HepG2 (cell line): ENCODE results near the gene ZDHHC11. TPM values are rescaled to one million over a fixed set of nuclear protein-coding genes. Genes with fewer than 3 reads are reported as not detected.

Experiments used
- ATAC-seq: fragments of 200-7000 bp; cut with Tn5 transposase; 3 replicates; pipeline ENCODE4 v1.9.1; 2020; ENCODE audit warnings: mild to moderate bottlenecking, moderate library complexity
- BruUV-seq: library from RNA; stranded (reverse); fragments of 400-500 nt; replicated peaks from 2 replicates; lab custom pipeline; 2021; lab: Mats Ljungman, UMichigan
- CTCF ChIA-PET: fragments of 300-600 bp; formaldehyde crosslinking; extraction: SDS; loops from one replicate; lab custom pipeline; 2021; ENCODE audit warnings: low total read pairs, inconsistent platforms, low intra/inter-chr PET ratio; lab: Yijun Ruan, JAX
- POLR2A ChIA-PET: fragments of 350-600 bp; sonication (Branson Sonifier 250); formaldehyde crosslinking; loops from one replicate; lab custom pipeline; 2020; ENCODE audit warnings: antibody characterized with exemption, inconsistent platforms; lab: Yijun Ruan, JAX
- DNase-seq: peaks from one replicate; pipeline ENCODE4 v3.0.0-alpha.2; 2015; ENCODE audit warnings: low spot score
- FAIRE-seq: peaks from 3 replicates; lab custom pipeline; 2011; peaks lifted over from hg19 to GRCh38; lab: Jason Lieb, UNC
- H2AFZ ChIP-seq: one replicate; pipeline ENCODE4 v1.6.1; 2011; ENCODE audit warnings: low read length, inconsistent platforms
- H3K27ac ChIP-seq: fragments of 300-600 bp; 3 replicates; pipeline ENCODE4 v1.8.0; 2011; ENCODE audit warnings: mixed run types, mild to moderate bottlenecking, mixed read lengths, low read length, inconsistent platforms; ENCODE audit not compliant: insufficient read depth; ENCODE audit errors: extremely low read length
- H3K27me3 ChIP-seq, 2 experiments: fragments of 200-600 bp in 1 of 2; 2 replicates in 1 of 2; 3 replicates in 1 of 2; pipeline versions ENCODE4 v1.6.0 to v1.8.0; 2011; ENCODE audit warnings: low read length in 2 of 2, mild to moderate bottlenecking in 2 of 2, moderate library complexity in 2 of 2, inconsistent platforms in 1 of 2; ENCODE audit not compliant: insufficient read depth in 2 of 2, control insufficient read depth in 1 of 2
- H3K36me3 ChIP-seq, 2 experiments: fragments of 200-600 bp in 1 of 2; replicated peaks in 1 of 2; 2 replicates in 1 of 2; 3 replicates in 1 of 2; pipeline versions ENCODE4 v1.5.1 to v1.8.0; 2011; ENCODE audit warnings: low read length in 2 of 2, inconsistent platforms in 1 of 2; ENCODE audit not compliant: insufficient read depth in 2 of 2, control insufficient read depth in 1 of 2
- H3K4me1 ChIP-seq: 2 replicates; pipeline ENCODE4 v1.5.1; 2012; ENCODE audit warnings: low read length, inconsistent platforms; ENCODE audit not compliant: insufficient read depth
- H3K4me2 ChIP-seq: 2 replicates; pipeline ENCODE4 v1.6.0; 2011; ENCODE audit warnings: low read depth, low read length, inconsistent platforms
- H3K4me3 ChIP-seq, 3 experiments: fragments of 200-600 bp in 1 of 3; sonication (generic), shearing (Covaris generic) in 1 of 3; replicated peaks in 1 of 3; 2 replicates each; pipeline ENCODE4 v1.5.1; 2011 to 2016; ENCODE audit warnings: low read length in 3 of 3, inconsistent platforms in 2 of 3, low read depth in 2 of 3, mild to moderate bottlenecking in 2 of 3, control low read depth in 1 of 3, mixed read lengths in 1 of 3; ENCODE audit not compliant: insufficient read depth in 1 of 3
- H3K79me2 ChIP-seq: one replicate; pipeline ENCODE4 v1.6.1; 2011; ENCODE audit warnings: low read length, inconsistent platforms; ENCODE audit not compliant: insufficient read depth
- H3K9ac ChIP-seq: 2 replicates; pipeline ENCODE4 v1.6.0; 2011; ENCODE audit warnings: mild to moderate bottlenecking, low read depth, low read length, inconsistent platforms; ENCODE audit not compliant: insufficient read depth
- H3K9me3 ChIP-seq: 2 replicates; pipeline ENCODE4 v1.5.1; 2012; ENCODE audit warnings: mild to moderate bottlenecking, low read length
- H4K20me1 ChIP-seq: 2 replicates; pipeline ENCODE4 v1.6.0; 2011; ENCODE audit warnings: inconsistent platforms, mild to moderate bottlenecking, low read length, moderate library complexity; ENCODE audit not compliant: insufficient read depth
- GABPB1 ChIP-seq: IDR thresholded peaks from 2 replicates; pipeline ENCODE4 v1.6.1; 2016; ENCODE audit warnings: mild to moderate bottlenecking, missing genetic modification reagents, moderate library complexity, missing compliant biosample characterization
- IRF2 ChIP-seq: IDR thresholded peaks from 2 replicates; pipeline ENCODE4 v1.6.1; 2018; ENCODE audit warnings: missing genetic modification reagents, missing compliant biosample characterization
- NRL ChIP-seq: sonication (generic); formaldehyde crosslinking; IDR thresholded peaks from 2 replicates; pipeline ENCODE4 v1.5.0; 2020; ENCODE audit warnings: missing genetic modification reagents, mild to moderate bottlenecking, moderate library complexity, borderline replicate concordance
- SMARCE1 ChIP-seq: fragments of 450-650 bp; IDR thresholded peaks from 2 replicates; pipeline ENCODE4 v1.6.1; 2017; ENCODE audit warnings: borderline replicate concordance
- ZBED4 ChIP-seq: sonication (generic); formaldehyde crosslinking; IDR thresholded peaks from 2 replicates; pipeline ENCODE4 v1.4.0; 2020; ENCODE audit warnings: missing genetic modification reagents, borderline replicate concordance
- ZNF484 ChIP-seq: sonication (generic); formaldehyde crosslinking; IDR thresholded peaks from 2 replicates; pipeline ENCODE4 v1.5.1; 2020; ENCODE audit warnings: mild to moderate bottlenecking, low read depth, missing genetic modification reagents, borderline replicate concordance
- ZNF557 ChIP-seq: sonication (generic); formaldehyde crosslinking; IDR thresholded peaks from 2 replicates; pipeline ENCODE4 v1.4.0; 2020; ENCODE audit warnings: missing genetic modification reagents
- ZNF614 ChIP-seq: IDR thresholded peaks from 2 replicates; pipeline ENCODE4 v1.6.1; 2018; ENCODE audit warnings: missing biosample characterization, missing genetic modification reagents, inconsistent platforms, borderline replicate concordance
- ZNF615 ChIP-seq: sonication (generic); formaldehyde crosslinking; IDR thresholded peaks from 2 replicates; pipeline ENCODE4 v1.5.0; 2020; ENCODE audit warnings: mild to moderate bottlenecking, missing genetic modification reagents, borderline replicate concordance
- WGBS: methylation state at CpG from one replicate; pipeline ENCODE4 v1.1.6; 2017; ENCODE audit warnings: low lambda C conversion rate; 5-methylcytosine and 5-hydroxymethylcytosine counted together
- in situ Hi-C: cut with HindIII; loops from 2 replicates; pipeline ENCODE4 v1.10.0; 2017; ENCODE audit warnings: low pct_unique_long_range_greater_than_20kb; ENCODE audit not compliant: extremely low pct_ligation_motif_present
- intact Hi-C: fragments of 100-400 bp; cut with micrococcal nuclease; formaldehyde crosslinking; loops from one replicate; pipeline ENCODE4 v1.10.0; 2022; ENCODE audit not compliant: unreplicated experiment
- polyA plus RNA-seq, 8 experiments: library from polyadenylated mRNA; depleted of rRNA in 3 of 8; stranded (reverse) in 7 of 8; unstranded in 1 of 8; fragments of >200 nt; fragmentation: Illumina TruSeq in 4 of 8; extraction: Trizol in 4 of 8; gene quantifications; 2 replicates each; pipeline versions ENCODE4 v1.2.1 to v1.2.3, GENCODE V29; 2011 to 2016; ENCODE audit warnings: low read depth in 4 of 8, missing spikeins in 1 of 8, mixed read lengths in 1 of 8; ENCODE audit not compliant: insufficient read depth in 1 of 8
- total RNA-seq, 5 experiments: library from RNA; depleted of rRNA; stranded (reverse); fragments of >200 nt; fragmentation: Illumina TruSeq; extraction: Trizol; gene quantifications; 2 replicates each; pipeline ENCODE4 v1.2.3, GENCODE V29; 2016; ENCODE audit warnings: low read depth in 1 of 5

The ZDHHC11 gene
- total and polyA plus RNA-seq, 2 of the 13 experiments (the other 11 are each of a cell fraction or from before 2014, with no cell fraction given) = 2.1 to 4.0 TPM

GRCh38 chr5:858726-859125, 7.9 kb upstream of the ZDHHC11 start:
- Histone ChIP-seq H4K20me1 (no peaks in the 10 kb centered on the region), H3K27me3 (no peaks in the 10 kb centered on the region), H2AFZ (no peak overlapping the region), H3K9me3 (no peaks in the 10 kb centered on the region), H3K9ac (no peak overlapping the region), H3K4me2 (no peak overlapping the region), H3K79me2 (no peaks in the 10 kb centered on the region), H3K36me3 (peaks cover 1 to 7% of the 10 kb centered on the region in 2 experiments; a peak in 3 of 5 replicates), H3K27ac (no peak overlapping the region), H3K4me1 (no peaks in the 10 kb centered on the region), H3K4me3 (no peak overlapping the region)
- no peak for TF ChIP-seq ZNF484
- TF ChIP-seq ZBED4 (CRISPR knock-in tag) = no peak
- TF ChIP-seq NRL (CRISPR knock-in tag) = no peak
- TF ChIP-seq ZNF557 (CRISPR knock-in tag) = no peak
- TF ChIP-seq SMARCE1 = no peak
- no peak for TF ChIP-seq IRF2 (CRISPR knock-in tag)
- TF ChIP-seq ZNF615 = no peak
- TF ChIP-seq ZNF614 (CRISPR knock-in tag) = no peak
- no peak for TF ChIP-seq GABPB1 (CRISPR knock-in tag)
- in situ Hi-C loops (no loop called here), intact Hi-C loops (no loop called here)
- no peak for DNase-seq
- ChIA-PET POLR2A (no interaction called here), CTCF (no interaction called here)
- no peak for FAIRE-seq
- WGBS = 88% methylated on average over 11 of the region's 11 CpGs
- no peak for ATAC-seq
- no TSS peak for BruUV-seq
